NCI-H2107 treated with DMSO at 0.1 percent for 48 hours (cell line): ENCODE results near the gene CCDC71.

Experiments
- DNase-seq: peaks from one replicate; lab custom pipeline; 2025; ENCODE audit not compliant: unreplicated experiment; lab: John Stamatoyannopoulos, UW

The CCDC71 gene

GRCh38 chr3:49170744-49171118 is 4.6 kb upstream of the CCDC71 start:
- no peak for DNase-seq

GRCh38 chr3:49166752-49167556 is 823 bp upstream of the CCDC71 start:
- DNase-seq = no peak

DNA sequence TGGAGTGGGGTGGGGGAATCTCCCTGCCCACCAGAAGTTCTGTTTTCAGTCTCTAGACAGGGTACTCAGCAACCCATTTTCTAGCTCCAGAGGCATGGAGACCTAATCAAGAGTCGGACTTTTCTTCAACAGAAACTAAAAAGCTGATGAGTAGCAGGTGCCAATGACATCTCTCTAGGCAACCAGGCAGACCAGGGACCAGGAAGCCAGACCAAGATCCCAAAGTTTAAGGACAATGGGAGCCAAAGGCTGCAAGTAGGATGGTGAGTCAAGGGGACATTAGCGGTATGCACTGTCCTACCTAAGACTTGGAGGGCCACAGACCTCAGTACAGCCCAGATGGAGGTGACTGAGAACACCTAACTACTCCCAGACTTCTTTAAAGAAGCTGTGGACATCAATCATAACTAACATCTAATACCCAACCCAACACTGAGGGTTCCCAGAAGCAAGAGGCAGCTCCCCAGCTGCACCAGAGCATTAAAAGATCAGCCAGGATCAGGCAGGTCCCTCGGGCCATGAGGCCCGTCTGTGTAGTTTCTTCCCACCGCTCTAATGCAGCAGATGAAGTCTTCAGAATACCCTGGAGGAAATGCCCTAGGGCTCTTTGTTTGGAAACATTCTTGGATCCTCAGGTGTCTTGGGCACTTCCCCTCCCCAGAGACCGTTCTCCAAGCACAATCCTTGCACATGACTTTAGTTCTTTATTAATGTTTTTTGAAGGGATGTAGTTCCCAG is 979 bp downstream of the CCDC71 start:
- no peak for DNase-seq

DNA sequence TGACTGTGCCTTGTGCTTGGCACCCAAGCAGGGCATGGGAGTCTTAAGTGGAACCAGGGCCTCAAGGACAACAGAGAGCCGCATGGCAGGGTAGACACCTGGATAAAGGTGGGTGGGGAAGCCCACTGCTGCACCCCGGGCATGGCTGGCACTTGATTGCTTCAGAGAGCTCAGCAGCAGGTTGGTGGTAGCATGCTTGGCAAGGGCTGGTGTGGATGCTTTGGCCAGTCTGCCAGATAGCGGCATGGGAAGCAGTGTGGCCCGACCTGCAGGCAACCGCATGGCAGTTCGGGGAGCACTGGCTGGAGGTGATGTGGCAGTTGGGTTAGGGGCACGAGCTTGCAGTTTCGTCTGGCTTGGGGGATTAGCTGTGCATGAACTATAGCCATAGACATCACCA is 2.5 kb downstream of the CCDC71 start:
- no peak for DNase-seq

GRCh38 chr3:49162751-49163419 is 3.2 kb downstream of the CCDC71 start:
- no peak for DNase-seq

DNA sequence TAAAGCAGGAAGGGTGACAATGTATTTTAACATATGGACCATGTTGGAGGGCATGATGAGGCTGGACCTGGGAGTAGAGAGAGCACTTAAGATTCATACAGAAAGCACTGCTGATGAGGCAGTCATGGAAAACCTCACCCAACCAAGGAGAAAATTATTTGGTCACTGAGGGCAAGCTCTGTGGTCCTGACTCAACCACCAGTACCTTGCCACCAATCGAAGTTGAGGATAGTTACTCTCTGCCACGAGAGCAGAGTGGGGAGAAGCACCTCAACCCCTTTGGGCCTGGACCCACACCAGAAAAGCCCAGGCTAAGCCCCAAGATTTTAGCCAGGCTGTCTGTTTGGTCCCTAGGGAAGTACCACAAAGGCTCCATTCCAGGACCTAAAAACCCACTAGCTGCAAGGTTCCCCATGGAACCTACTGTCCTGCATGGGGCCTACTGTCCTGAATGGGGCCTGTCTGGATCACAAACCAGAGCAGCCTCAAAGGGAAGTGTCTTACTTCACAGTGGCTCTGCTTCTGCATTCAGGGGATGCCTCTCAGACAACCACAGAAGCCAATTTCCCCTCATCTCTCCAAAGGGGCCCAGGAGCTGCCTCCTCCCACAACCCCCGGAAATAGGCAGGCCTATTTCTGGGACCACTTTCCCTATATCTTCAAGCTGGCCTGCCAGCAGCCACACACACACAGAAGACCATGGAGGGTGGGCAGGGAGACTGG is 4.2 kb downstream of the CCDC71 start:
- DNase-seq = no peak

- DNase-seq = no peak
These were observed 4.9 kb downstream of the CCDC71 start for GRCh38 chr3:49161197-49161596.

DNA sequence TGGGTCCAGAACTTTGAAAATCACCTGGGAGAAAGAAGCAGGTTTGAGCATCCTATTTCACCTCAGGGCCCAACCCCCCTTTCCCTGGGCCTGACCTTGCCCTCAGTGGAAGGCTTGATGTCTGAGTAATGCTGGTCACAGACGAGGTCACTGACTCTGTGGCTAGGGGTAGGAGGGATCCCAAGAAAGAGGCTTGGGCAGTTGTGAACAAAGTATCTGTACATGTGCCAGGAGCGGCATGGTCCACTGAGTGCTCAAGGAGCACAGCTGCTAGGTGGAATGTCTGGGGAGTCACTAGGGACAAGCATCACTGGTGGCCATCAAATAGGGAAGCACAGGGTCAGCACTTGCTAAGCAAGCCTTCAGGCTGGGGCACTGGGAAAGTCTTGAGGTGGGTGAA is 7.3 kb downstream of the CCDC71 start:
- no peak for DNase-seq

- DNase-seq = no peak
These were observed 7.9 kb downstream of the CCDC71 start for GRCh38 chr3:49158103-49158709.

DNA sequence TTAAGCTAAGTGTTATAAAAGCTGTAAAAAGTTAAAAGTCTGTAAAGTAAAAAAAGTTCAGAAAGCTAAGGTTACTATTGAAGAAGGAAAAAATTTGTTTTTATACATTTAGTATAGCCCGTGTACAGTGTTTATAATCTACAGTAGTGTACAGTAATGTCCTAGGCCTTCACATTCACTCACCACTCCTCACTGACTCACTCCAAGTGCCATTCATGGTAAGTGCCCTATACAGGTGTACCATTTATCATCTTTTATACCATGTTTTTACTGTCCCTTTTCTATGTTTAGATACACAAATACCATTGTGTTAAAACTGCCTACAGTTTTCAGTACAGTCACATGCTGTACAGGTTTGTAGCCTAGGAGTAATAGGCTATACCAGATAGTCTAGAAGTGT is 8.8 kb downstream of the CCDC71 start:
- DNase-seq = no peak

DNA sequence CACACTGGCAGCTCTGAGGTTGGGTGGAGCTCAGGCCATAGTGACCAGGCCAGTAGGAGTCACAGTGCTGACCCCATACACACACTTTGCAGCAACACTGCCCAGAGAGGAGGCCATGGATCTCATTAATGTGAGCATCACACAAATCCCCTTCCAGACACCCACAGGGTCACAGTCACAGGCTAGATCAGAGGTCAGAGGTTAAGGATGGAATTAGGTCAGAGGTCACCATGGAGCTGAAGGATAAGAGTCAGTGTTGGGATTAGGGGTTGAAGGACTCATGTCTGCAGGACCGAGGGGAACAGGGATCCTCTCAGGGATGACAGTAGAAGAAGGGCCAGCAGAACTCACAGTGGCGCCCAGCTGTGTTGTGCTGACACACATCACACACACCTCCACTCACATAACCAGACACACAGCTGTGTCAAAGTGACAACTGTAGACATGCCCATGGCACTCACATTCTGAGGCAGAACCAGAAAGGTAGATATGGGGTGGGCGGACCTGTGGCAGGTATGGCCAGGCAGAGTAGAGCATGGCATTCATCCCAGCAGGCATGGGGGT is 12.7 kb downstream of the CCDC71 start:
- DNase-seq = no peak

DNA sequence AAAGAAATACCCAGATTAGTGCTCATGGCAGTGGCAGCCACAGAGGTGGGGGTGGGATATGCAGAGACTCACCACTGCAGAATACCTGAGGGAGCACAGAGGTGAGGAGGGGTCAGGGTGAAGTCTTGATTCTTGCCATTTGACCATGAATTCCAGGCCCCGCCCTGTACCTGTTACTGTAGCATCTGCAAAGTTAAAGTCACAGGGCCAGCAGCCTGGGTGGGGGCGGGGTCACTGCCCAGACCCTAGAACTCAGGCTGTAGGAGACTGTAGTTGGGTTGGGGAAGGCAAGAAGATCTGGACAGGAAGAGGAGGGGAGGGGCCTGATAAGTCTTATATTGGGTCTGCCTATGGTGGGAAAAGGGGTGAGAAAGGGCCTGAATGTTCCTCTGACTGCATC is 14.5 kb downstream of the CCDC71 start:
- no peak for DNase-seq

DNA sequence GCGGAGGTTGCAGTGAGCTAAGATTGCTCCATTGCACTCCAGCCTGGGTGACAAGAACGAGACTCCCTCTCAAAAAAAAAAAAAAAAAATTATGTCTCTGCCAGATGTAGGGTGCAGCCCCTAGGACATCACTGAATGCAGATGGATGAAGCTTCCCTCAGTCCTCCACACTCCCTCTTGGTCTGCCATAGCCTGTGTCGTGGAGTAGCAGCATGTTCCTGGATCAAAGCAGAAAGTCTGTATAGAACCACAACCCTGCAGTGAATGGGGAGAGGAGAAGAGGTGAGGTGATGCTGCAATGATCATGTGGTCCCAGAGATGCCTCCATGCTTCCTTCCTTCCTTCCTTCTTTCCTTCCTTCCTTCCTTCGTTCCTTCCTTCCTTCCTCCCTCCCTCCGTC is 18.0 kb downstream of the CCDC71 start:
- DNase-seq = no peak

DNA sequence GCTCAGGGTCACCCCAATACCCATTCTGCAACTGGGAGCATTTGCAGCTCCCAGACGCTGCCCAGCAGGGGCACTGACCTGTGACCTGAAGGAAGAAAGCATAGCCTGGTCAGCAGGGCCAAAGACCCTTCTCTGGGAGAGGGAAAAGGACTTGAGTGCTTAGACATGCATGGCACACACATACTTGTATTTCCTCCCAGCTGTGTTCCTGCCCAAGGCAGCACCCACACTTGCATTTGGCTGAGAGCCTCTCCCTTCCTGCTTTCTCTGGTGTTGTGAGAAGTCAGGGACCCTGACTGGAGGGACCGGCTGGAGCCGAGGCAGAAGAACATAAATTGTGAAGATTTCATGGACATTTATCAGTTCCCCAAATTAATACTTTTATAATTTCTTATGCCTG is 26.1 kb downstream of the CCDC71 start:
- DNase-seq = no peak

- no peak for DNase-seq
These were observed 30.6 kb downstream of the CCDC71 start for GRCh38 chr3:49135499-49135898.

- DNase-seq = no peak
These were observed 31.5 kb downstream of the CCDC71 start for GRCh38 chr3:49134471-49135265.

DNA sequence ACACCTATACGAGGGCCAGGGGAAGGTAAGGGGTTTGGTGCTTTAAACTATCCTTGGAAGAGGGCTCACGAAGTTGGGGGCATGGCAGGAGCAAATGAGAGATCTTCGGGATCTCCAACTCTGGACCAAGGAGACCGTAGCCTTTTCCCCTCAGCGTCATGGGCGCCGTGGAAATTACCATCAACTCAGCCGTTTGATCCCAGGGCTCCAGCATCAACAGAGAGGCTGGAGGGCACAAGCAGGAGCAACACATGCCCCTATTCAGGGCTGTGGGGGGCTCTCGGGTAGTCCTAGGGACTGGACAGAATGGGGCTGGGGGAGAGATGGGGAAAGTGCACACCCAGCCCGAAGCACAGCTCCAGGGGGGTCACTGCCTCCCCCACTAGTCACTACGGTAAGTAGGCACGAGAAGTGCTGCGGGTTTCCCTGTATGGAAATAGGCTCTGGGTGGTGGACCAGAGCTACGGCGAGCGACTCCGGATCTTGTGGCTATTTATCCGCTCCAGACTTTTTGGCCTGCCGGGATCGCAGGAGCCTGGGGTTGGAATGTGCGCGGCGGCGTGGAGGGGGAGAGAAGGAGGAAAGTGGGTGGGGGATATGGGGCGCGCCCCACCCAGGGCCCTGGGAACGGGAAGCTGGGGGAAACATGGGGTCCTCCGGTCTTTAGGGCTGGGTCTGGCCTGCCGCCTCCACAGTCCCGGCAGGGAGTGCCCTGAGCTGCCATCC is 32.7 kb downstream of the CCDC71 start:
- no peak for DNase-seq

DNA sequence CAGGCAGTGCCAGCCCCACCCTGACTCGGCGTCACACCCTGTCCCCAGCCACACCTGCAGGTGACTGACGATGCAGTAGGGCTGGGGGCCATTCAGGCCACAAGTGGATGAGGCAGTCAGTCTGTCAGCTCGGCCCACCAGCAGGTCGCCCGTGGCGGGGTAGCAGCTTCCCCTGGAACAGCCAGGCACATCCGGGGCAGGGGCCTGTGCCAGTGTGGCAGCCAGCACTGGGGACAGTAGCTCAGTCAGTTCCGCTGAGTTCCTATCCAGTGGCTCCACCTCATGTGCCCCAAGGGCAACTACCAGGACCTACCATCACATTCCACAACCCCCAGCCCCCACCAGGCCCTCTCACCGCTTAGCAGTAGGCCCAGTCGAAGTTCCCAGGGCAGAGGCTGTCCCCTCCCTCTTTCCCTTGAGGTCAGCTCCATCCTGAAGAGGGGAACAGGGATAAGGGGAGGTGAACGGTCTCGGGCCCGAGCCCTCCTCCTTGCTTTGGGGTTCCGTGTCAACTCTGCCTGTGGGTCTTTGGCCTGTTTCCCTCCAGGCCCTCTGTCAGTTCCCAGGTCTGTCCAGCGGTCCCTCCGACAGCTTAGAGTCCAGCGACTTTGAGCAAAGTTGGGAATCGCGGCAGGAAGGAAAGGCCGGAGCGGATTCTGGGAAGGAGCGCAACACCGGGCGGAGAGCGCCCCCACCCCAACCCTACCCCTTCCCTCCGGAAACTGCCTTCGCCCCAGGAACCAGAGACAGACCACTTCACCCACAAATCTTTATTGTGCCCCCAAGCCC is 33.5 kb downstream of the CCDC71 start, which contains the start of gene LAMB2:
LAMB2 (minus strand) TSS at position 614 of the 789 bp plus-strand sequence; CDS start at position 431, 183 bp downstream.
- DNase-seq = no peak
